Stimulated activated CD8-positive, alpha-beta memory T cell treated with anti-CD3 and anti-CD28 coated beads, Interleukin-12 subunit alpha, Interleukin-12 subunit beta, amount 100 ng/mL, for 24 hours (primary cell): Measurements from ENCODE around the gene CDH13.

ENCODE experiments used
- DNase-seq: peaks from one replicate; pipeline ENCODE4 v3.0.0-alpha.2; 2020; ENCODE audit errors: extremely low read depth

The CDH13 gene

DNA sequence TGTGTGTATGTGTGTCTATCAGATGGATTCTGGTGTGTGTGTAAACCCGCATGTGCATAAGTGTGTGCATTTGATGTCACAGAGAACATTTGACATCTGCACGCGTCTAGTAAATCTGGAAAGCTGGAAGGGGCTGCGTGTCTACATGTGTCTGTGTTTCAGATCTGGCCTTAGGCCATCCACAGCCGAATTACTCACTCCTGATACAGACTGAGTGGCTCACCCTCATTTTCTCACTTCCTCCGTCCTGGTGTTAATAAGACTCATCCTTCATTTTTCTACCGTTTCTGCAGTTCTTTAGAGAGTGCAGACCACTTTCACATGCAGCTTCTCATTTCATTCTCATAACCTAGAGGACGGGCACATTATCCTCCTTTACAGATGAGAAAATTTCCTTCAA is 491.6 kb downstream of the CDH13 start:
- DNase-seq, result no peak

DNA sequence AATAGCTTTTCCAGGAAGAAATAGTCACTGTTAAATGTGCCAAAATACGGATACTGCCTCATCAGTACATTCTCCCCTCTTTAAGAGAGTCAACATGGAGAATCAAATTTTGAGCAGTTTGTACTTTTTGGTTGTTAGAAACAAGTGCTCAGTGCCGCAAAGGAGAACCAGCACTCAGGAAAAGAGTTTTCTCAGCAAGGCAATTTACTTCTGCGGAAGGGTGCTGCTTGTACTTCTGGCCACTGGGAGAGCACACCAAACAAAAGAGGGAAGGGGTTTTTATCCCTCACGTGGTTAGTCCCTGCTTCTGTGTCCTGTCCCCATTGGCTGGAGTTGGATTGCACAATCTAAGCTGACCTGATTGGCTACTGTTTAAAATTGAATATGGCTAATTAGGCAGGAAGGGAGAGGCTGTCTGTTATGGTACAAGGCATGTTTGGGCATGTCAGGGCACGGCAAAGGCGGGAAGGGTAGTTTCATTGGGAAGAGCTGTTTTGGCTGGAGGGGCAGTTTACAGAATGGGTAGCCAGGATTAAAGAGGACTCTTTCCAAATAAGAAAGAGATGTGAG is 499.3 kb downstream of the CDH13 start:
- DNase-seq, result no peak

DNA sequence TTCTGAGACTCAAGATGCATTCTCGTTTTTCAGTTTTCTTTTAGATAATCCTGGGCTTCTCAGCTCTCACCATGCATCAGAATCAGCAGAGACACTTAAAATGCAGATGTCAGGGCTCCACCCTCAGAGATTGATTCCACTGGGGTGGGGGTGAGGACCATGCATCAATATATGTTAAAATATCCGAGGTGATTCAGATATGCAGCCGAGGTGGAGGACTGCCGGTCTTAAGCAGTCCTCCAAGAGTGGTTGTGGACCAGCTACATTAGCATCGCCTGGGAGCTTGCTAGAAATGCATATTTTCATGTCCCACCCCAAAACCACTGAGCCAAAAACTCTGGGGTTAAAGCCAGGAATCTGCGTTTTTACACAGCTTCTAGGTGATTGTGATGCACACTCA is 501.3 kb downstream of the CDH13 start:
- no peak for DNase-seq

DNA sequence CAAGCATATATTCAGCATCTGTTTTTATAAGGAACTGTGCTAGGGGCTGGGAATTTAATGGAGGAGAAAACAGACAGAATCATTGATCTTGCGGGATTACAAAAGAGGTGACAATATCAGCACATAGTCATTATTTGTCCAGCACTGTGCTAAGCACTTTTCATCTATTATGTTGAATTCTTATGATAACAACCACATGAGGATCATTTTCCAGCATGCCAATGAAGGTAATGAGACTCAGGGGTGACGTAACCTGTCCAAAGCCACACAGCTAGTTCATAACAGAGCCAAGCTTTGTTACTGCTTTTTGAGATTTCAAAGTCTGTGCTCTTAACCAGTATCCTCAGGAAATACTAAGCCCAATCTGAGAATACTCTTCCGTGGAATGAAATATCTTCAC is 503.3 kb downstream of the CDH13 start:
- no peak for DNase-seq

DNA sequence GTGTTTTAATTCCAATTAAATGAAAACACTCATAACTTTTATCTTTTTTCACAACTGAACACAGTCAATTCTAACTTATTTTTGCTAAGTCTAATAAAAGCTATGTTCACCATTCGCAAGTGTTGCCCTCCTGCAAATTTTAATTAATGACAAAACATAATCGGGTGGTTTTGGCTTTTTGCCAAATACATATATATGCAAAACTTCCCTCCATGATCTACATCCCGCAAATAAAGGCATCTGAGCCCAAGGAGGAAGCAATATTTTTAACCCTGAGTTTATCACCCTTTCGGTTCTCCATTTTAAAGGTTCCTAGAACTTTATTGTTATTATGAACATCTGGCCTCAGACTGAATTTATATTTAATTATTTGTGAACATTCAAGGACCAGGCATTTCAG is 507.9 kb downstream of the CDH13 start:
- no peak for DNase-seq

DNA sequence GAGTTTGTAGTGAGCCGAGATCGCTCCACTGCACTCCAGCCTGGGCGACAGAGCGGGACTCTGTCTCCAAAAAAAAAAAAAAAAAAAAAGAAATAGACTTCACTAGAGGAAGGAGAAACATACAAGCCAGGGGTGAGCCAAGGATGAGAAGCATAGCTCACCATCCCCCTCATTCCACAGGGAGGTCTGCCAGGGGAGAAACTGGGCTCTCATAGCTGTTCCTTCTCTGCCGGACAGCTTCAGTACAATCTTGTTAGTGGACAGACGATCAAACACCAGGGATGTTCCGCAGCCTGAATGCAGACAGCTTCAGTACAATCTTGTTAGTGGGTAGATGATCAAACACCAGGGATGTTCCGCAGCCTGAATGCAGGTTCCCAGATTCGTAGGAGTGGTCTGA is 509.6 kb downstream of the CDH13 start:
- no peak for DNase-seq

DNA sequence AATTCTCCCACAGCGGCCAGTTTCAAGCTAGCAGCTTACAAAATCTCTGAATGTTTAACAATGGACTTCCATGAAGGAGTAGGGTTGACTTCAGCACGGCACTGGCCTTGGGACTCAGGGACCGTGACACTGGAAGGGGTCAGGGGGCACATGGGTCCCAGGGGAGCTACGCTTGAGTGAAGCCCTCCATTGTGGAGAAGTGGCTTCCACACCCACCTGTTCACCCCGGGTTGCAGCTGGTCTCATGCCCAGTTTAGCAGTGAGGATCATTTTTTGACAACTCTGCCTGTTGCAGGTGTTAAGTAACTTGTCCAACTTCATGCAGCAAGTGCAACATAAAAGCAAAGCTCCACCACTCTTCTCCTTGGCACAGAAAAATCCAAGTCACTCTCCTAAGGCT is 510.2 kb downstream of the CDH13 start:
- no peak for DNase-seq

DNA sequence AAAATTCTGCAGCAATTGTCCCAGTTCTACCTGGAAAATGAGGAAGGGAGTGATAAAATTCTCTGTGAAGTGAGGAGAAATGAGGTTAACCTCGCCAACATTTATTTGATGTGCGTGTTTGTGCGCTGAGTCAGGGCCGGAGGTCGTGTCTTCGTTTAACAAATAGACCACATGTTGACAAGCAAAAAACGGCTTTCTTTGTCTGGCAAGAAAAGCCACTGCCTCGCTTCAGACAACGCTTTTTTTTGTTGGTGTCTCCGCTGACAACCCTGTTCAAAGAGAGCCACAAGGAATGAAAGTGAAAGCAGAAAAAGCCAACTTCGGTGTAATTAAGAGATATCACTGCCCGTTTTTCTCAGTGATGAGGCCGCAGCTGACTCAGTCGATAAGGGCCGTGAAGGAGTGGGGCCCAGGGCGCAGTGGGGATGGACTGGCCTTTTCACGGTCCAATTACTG is 510.6 kb downstream of the CDH13 start:
- no peak for DNase-seq

DNA sequence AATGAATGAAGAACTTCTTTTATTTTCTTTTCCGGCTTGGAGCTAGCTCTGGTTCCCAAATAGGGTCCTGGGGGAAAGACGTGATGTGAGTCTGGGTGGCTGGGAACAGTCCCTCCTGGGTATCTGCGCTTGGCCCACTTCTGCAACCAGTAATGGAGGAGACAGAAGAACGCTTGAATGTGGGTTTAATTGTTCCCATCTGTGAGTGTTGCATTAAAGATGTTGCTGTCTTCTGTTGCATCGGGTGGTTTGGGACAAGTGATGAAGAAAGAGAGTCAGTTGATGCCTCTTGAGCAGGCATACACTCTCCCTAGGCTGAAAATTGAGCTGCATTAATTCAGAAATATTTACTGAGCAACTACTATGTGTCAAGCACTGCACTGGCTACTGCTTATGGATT is 511.1 kb downstream of the CDH13 start:
- no peak for DNase-seq

DNA sequence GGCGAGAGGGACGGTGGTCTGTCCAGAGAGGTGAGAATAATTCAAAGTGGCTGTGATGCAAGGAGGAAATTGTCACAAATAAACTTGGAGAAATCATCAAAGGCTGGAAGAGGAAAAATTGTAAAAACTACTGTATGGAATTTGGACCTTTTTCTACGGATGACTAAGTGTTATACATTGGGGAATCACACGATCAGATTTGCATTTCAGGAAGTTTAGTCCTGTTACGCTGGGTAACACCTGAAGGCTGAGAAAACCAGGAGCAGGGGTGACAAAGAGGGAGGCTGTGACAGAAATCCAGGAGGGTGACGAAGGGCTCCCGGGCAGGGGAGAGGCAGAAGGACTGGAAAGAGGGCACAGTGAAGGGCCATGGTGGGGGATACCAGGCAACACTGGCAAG is 511.7 kb downstream of the CDH13 start:
- no peak for DNase-seq

DNA sequence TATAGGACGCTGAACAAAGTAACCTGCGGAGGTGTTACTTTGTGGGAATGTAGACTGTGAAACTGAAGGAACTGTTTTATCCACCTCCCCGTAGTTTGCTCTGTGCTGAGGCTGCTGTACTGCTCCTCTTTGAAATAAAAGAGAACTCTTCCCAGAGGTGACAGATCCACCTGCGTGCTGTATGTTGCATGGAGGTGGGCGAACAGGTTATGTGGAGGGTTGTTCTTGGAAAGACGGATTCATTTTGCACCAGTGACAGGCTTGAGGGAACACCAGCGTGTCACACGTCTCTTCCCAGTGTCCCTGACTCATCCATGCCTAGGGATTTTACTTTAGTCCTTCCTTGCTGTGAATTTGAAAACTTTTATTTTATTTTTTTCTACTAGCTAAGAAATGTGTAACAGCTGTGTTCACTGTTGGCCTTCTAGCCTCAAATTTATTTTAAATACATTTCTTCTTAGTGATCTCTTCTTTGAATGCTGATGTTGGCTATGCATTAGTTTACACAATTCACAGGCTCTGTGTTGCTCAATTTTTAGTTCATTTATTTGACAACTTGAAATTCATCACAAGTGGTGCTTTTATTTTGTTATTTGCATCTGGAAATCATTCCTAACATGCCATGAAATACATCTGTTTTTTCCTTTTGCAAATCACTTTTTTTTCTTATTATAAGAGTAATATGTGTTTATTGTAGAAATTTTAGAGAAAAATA is 512.4 kb downstream of the CDH13 start:
- no peak for DNase-seq

DNA sequence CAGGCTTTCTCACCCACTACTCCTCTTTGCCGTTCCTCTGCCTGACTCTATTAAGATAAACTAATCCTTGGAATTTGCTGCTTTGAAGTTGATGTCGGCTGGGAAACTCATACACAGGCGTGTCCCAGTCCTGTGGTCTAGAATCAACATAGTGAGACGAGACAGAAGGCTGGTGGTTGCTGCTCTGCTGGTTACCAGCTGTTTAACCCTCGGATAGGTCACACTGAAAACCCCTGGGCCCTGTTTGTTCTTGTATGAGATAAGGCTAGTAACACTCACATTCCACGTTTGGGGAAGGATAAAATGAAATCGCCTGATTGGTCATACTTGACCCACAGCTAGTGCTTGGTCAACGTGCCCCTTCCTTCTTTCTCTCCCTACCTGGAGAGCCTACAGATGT is 517.0 kb downstream of the CDH13 start:
- no peak for DNase-seq

DNA sequence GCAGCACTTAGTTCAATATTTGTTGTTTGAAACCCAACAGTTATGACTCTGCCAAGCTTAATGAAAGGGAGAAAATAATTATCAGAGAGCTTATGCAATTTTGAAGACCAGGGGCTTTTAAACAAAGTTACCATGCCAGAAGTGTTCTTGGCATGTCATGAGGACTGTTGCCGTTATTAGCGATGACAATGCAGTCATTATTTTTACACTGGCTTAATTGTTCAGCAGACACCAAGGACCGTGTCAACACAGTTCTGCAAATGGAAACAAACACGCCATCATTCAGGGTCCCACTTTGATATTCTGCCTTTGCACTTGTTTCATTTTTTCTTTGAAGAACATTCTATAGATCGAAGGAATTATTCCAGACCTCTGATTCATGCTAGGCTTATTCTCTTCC is 518.5 kb downstream of the CDH13 start:
- no peak for DNase-seq

DNA sequence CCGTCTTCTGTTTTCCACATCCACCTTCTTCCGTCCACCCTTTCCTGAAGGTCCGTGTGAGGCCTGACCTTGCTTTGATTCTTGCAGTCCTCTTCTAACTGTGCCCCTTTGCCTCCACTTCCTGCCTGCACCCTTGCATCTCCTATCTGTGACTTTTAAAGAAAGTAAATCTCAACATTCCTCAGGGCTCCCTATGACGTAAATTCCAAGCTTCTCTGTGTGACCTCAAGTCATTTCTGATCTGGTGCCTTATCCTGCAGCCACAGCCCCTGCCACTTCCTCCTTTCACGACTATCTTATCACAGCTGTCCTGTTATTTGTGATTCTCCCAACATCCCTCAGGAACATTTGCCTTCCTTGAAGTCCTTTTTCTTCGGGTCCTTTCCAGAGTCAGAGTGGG is 520.5 kb downstream of the CDH13 start:
- DNase-seq, result no peak

DNA sequence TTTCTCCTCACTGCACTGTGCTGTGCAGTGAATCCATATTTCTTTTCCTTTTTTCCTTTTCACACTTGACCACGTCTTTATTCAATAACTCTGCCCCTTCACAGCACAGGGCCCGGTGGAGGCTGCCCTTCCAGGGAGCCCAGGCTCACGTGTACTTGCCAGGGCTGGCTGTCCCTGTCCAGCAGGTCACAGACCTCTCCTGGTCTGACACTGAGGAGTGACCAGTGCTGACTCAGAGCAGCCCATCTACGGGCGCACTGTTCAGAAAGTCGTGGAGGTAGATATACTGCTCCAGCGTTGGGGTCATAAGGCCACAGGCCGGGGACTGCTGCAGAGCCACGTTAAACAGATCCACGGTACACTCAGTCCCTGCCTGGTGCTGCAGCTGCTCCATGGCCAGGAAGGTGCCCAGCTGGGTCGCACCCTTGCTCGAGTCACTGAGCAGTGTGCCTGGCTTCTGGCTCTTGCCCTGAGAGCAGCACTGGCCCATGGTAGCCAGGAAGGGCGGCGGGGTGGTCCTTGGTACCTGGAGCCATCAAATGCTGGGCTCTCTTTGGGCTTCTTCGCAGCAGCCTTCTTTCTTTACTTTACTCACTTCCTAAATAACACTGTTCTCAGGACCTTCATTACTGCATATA is 531.7 kb downstream of the CDH13 start:
- DNase-seq, result no peak

DNA sequence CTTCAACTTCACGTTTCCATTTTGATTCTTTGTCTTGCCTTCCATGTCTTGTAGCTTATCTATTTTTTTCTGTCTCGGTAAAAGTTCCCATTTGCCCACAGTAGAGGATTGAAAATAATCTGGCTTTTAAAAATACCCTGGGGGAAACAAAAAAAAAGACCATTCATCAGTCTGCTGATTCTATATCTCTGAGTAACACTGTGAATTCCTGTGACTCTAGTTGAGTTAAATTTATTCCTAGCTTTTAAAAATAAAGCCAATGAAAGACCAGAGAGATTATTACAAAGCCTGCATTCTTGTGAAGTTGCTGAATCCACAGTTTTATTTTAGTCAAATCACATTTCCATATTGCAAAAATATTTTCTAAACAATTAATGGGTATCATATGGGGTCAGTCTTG is 532.3 kb downstream of the CDH13 start:
- no peak for DNase-seq

DNA sequence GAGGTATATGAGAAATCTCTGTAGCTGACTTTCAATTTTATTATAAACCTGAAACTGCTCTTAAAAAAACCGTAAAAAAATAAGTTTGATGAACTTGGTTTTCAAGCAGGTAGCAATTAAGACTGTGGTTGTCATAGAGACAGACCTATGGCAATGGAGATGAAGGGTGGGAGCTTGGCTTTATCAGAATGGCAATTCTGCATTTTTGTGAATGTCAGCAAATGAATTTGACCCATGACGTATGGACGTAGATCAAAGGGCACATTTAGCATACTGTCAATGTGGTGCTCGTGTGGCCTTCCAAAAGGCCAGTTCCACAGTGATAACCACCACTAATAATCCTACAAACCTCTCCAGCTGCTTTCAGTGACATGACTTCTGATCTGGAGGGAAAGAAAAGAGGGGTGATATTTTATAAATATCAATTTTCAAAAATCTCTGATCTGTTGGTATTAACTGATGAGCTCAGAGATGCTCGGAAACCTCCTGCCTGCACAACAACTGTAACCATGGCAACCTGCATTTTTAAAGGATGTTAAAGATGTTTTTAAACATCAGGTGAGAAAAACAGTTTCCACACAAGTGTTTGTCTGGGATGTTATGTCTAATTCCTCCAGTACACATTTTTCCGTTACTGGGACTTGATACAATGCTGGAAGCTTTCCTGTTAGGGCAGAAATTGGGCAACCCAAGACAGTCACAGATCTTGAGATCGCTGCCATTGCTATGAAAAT is 533.7 kb downstream of the CDH13 start:
- DNase-seq, result no peak

DNA sequence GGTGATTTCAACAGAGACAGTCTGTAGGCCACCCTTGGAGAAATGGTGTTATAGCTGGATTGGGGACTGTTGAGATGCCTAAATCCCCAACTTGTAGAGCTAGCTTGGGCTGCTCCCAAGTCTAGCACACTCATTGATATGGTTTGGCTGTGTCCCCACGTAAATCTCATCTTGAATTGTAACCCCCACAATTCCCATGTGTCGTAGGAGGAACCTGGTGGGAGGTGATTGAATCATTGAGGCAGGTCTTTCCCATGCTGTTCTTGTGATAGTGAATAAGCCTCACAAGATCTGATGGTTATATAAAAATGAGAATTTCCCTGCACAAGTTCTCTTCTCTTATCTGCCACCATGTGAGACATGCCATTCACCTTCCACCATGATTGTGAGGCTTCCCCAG is 536.0 kb downstream of the CDH13 start:
- no peak for DNase-seq

DNA sequence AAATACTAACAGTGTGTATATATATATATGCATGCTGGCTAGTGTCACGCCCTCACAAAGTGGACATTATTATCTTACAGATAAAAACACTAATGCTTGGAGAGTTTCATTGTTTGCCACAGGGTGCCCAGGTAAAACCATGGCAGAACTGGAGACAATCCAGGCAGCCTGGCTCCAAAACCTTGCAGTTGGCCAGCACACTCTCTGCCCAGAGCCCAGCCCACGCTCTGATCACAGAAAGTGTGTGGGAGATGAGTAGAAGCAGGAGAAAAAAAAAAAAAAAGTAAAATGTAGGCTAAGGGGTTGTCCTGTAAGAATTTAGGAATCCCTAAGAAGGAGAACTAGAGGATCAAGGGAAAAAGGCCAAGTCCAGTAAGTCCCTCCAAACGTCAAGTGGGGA is 538.0 kb downstream of the CDH13 start:
- DNase-seq, result no peak

DNA sequence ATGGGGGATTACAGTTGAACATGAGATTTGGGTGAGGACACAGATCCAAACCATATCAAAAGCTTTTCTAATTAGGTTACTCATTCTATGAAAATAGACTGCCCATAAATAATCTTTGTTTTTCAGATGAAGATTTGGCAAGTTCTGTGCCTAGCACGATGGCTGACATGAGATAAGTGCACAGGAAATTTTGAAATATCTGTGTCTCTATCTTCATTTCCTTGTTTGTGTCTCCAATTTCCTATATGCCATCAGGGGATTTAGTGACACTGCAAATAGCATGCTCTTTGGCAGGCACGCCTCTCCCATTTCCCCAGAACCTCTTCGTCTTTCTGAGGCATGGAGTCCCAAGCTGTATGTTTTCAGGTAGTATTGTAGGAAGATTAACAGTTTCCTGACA is 544.6 kb downstream of the CDH13 start:
- DNase-seq, result no peak

DNA sequence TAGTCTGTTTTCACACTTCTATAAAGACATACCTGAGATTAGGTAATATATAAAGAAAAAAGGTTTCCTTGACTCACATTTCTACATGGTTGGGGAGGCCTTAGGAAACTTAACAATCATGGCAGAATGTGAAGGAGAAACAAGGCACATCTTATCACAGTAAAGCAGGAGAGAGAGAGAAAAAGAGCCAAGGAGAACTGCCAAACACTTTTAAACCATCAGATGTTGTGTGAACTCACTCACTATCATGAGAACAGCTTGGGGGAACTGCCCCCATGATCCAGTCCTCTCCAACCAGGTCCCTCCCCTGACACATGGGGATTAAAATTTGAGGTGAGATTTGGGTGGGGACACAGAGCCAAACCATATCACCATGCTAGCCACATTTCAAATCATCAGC is 547.9 kb downstream of the CDH13 start:
- DNase-seq, result no peak

DNA sequence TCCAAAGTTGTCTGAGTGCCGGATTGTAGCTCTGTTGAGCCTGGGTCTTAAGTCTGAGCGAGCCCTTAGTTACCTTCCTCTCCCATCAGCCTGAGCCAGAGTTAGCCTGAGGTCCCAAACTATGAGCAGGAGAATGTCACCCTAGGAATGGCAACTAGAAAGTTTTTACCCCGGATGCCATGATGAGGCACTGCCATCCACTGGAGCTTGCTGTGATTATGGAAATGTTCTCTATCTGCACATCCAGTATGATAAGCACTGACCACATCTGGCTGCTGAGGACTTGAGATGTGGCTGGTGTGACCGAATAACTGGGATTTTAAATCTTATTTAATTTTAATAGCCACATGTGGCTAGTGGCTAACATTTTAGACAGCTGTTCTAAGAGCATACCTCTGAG is 550.0 kb downstream of the CDH13 start:
- DNase-seq, result no peak

DNA sequence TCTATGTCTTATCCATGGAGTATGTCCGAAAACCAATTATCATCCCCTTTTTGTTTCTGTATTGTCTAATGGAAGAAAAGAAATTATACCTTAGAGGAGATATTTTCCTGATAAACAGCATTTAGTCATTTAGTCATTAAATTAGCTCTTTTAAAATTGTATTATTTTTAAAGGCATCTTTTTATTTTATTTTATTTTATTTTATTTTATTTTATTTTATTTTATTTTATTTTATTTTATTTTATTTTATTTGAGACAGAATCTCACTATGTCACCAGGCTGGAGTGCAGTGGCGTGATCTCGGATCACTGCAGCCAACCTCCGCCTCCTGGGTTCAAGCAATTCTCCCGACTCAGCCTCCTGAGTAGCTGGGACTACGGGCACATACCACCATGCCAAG is 559.1 kb downstream of the CDH13 start:
- no peak for DNase-seq
